Endothelial cell of umbilical vein (primary cell): Measurements from ENCODE around the gene FBXO34. TPM values are rescaled to one million over a fixed set of nuclear protein-coding genes. Genes with fewer than 3 reads are reported as not detected.

Experiments
- BruUV-seq: library from RNA; stranded (reverse); fragments of 400-500 nt; replicated peaks from 2 replicates; lab custom pipeline; 2021; lab: Mats Ljungman, UMichigan
- CTCF ChIA-PET: fragments of 300-600, 350-600 bp; sonication (Branson Sonifier 250); formaldehyde crosslinking; loops from one replicate; lab custom pipeline; 2021; ENCODE audit warnings: antibody characterized with exemption, inconsistent platforms; lab: Charles Lee
- POLR2A ChIA-PET: fragments of 300-600, 350-600 bp; sonication (Branson Sonifier 250); formaldehyde crosslinking; loops from one replicate; lab custom pipeline; 2021; ENCODE audit warnings: antibody characterized with exemption, inconsistent platforms; lab: Charles Lee
- DNase-seq: peaks from one replicate; pipeline ENCODE4 v3.0.0-alpha.2; 2011; ENCODE audit warnings: low read depth, low spot score
- FAIRE-seq: peaks from 2 replicates; lab custom pipeline; 2011; peaks lifted over from hg19 to GRCh38; lab: Jason Lieb, UNC
- H2AFZ ChIP-seq: 2 replicates; pipeline ENCODE4 v1.6.0; 2012; ENCODE audit warnings: low read depth, low read length, control low read depth, inconsistent platforms
- H3K27ac ChIP-seq: 2 replicates; pipeline ENCODE4 v1.5.1; 2011; ENCODE audit warnings: low read depth, mild to moderate bottlenecking, control low read depth, low read length, moderate library complexity; ENCODE audit not compliant: insufficient read depth
- H3K27me3 ChIP-seq, 2 experiments: 2 replicates each; pipeline versions ENCODE4 v1.6.0 to v1.6.1; 2011; ENCODE audit warnings: low read length in 2 of 2, mixed read lengths in 1 of 2; ENCODE audit not compliant: control insufficient read depth in 2 of 2, insufficient read depth in 2 of 2
- H3K36me3 ChIP-seq, 2 experiments: 2 replicates in 1 of 2; 3 replicates in 1 of 2; pipeline ENCODE4 v1.5.1; 2011; ENCODE audit warnings: low read length in 2 of 2, mild to moderate bottlenecking in 1 of 2, moderate library complexity in 1 of 2; ENCODE audit not compliant: control insufficient read depth in 2 of 2, insufficient read depth in 2 of 2; ENCODE audit errors: extremely low read depth in 1 of 2
- H3K4me1 ChIP-seq: 3 replicates; pipeline ENCODE4 v1.5.1; 2011; ENCODE audit warnings: mild to moderate bottlenecking, low read length; ENCODE audit not compliant: control insufficient read depth, insufficient read depth; ENCODE audit errors: extremely low read depth
- H3K4me2 ChIP-seq: 2 replicates; pipeline ENCODE4 v1.6.1; 2011; ENCODE audit warnings: low read length, control low read depth, mixed read lengths; ENCODE audit not compliant: insufficient read depth
- H3K4me3 ChIP-seq, 3 experiments: fragments of 200-600 bp in 1 of 3; sonication (generic), shearing (Covaris generic) in 1 of 3; replicated peaks in 1 of 3; 2 replicates each; pipeline ENCODE4 v1.5.1; 2011 to 2016; ENCODE audit warnings: control low read depth in 3 of 3, low read length in 3 of 3, mild to moderate bottlenecking in 2 of 3, inconsistent platforms in 1 of 3, low read depth in 1 of 3, moderate library complexity in 1 of 3; ENCODE audit not compliant: insufficient read depth in 1 of 3
- H3K79me2 ChIP-seq: 2 replicates; pipeline ENCODE4 v1.6.0; 2012; ENCODE audit warnings: low read length, inconsistent platforms; ENCODE audit not compliant: control insufficient read depth, insufficient read depth
- H3K9ac ChIP-seq: replicated peaks from 2 replicates; pipeline ENCODE3; 2011; ENCODE audit warnings: low read length, control low read depth; ENCODE audit not compliant: insufficient read depth; ENCODE audit errors: extremely low read depth
- H3K9me1 ChIP-seq: replicated peaks from 3 replicates; pipeline ENCODE4 v1.6.0; 2011; ENCODE audit warnings: mild to moderate bottlenecking, low read length; ENCODE audit not compliant: control insufficient read depth, insufficient read depth; ENCODE audit errors: extremely low read depth
- H3K9me3 ChIP-seq: replicated peaks from 2 replicates; pipeline ENCODE4 v1.5.1; 2012; ENCODE audit warnings: low read length, inconsistent platforms; ENCODE audit not compliant: control insufficient read depth, insufficient read depth
- H4K20me1 ChIP-seq: replicated peaks from 2 replicates; pipeline ENCODE3; 2011; ENCODE audit warnings: mild to moderate bottlenecking, low read length; ENCODE audit not compliant: control insufficient read depth, insufficient read depth; ENCODE audit errors: extremely low read depth
- CTCF ChIP-seq, 2 donors: IDR thresholded peaks; 1 replicate in 1 of 2; 2 replicates in 1 of 2; pipeline ENCODE4 v1.5.1; 2011; ENCODE audit warnings: low read length in 2 of 2, mild to moderate bottlenecking in 2 of 2, moderate library complexity in 2 of 2, control low read depth in 1 of 2, inconsistent platforms in 1 of 2, low read depth in 1 of 2; ENCODE audit not compliant: insufficient read depth in 1 of 2; ENCODE audit errors: extremely low read depth in 1 of 2
- EZH2 ChIP-seq: IDR thresholded peaks from 2 replicates; pipeline ENCODE4 v1.6.1; 2012; ENCODE audit warnings: borderline replicate concordance, low read depth, mild to moderate bottlenecking, moderate library complexity, low read length, inconsistent platforms; ENCODE audit not compliant: severe bottlenecking
- FOS ChIP-seq: IDR thresholded peaks from 2 replicates; pipeline ENCODE4 v1.6.1; 2011; ENCODE audit warnings: mild to moderate bottlenecking, low read length, moderate library complexity, borderline replicate concordance; ENCODE audit not compliant: insufficient read depth
- GATA2 ChIP-seq: IDR thresholded peaks from 2 replicates; pipeline ENCODE4 v1.7.0; 2011; ENCODE audit warnings: low read depth, mild to moderate bottlenecking, moderate library complexity, mixed read lengths, low read length; ENCODE audit not compliant: insufficient read length, insufficient read depth
- JUN ChIP-seq: IDR thresholded peaks from 2 replicates; pipeline ENCODE4 v1.6.1; 2011; ENCODE audit warnings: borderline replicate concordance, low read depth; ENCODE audit not compliant: insufficient read length, insufficient read depth
- MYC ChIP-seq: IDR thresholded peaks from one replicate; pipeline ENCODE4 v1.6.1; 2011; ENCODE audit warnings: mild to moderate bottlenecking, low read depth, low read length
- POLR2A ChIP-seq: IDR thresholded peaks from 2 replicates; pipeline ENCODE4 v1.6.1; 2012; ENCODE audit warnings: low read depth, mild to moderate bottlenecking, control low read depth, low read length
- POLR2AphosphoS5 ChIP-seq: IDR thresholded peaks from 2 replicates; pipeline ENCODE4 v1.6.1; 2012; ENCODE audit warnings: low read depth, mild to moderate bottlenecking, control low read depth, low read length, moderate library complexity; ENCODE audit not compliant: insufficient read depth
- dilution Hi-C: fragments of 300-500 bp; cut with MboI; formaldehyde crosslinking; loops from one replicate; pipeline ENCODE4 v1.15.0; 2019; ENCODE audit warnings: low sequenced_read_pairs; ENCODE audit not compliant: extremely low pct_ligation_motif_present
- intact Hi-C: fragments of 100-400 bp; cut with micrococcal nuclease; formaldehyde crosslinking; loops from one replicate; pipeline ENCODE4 v1.10.0; 2022
- polyA plus RNA-seq, 4 experiments: library from polyadenylated mRNA; depleted of rRNA in 3 of 4; stranded (reverse) in 3 of 4; unstranded in 1 of 4; fragments of >200 nt; gene quantifications; 2 replicates each; pipeline versions ENCODE4 v1.2.1 to v1.2.3, GENCODE V29; 2011 to 2012; ENCODE audit warnings: missing spikeins in 1 of 4
- total RNA-seq: library from RNA; stranded (reverse); gene quantifications from 2 replicates; pipeline ENCODE4 v1.2.3, GENCODE V29; 2021
- TF ChIP-seq, protein P1 (sequence below): IDR thresholded peaks from 2 replicates; pipeline ENCODE4 v1.6.1; 2011; ENCODE audit not compliant: insufficient read depth, insufficient read length

FBXO34 gene
- total and polyA plus RNA-seq, 2 donors (not counting 3 experiments of a cell fraction or from before 2014, with no cell fraction given) = 8.5 to 14.2 TPM

- Histone ChIP-seq H2AFZ (no peak overlapping the region), H3K4me1 (peaks cover 11% of the 10 kb centered on the region), H3K79me2 (no peaks in the 10 kb centered on the region), H3K27ac (no peak overlapping the region), H3K36me3 (no peaks in the 10 kb centered on the region), H3K4me2 (no peak overlapping the region), H3K9me3 (no peaks in the 10 kb centered on the region), H4K20me1 (no peaks in the 10 kb centered on the region), H3K27me3 (no peaks in the 10 kb centered on the region), H3K9ac (no peak overlapping the region), H3K9me1 (no peaks in the 10 kb centered on the region), H3K4me3 (no peak overlapping the region)
- intact Hi-C loops = no loop called here
- dilution Hi-C loops = loop anchor here (25.0 kb wide), 1 partner anchor 565 kb away; no protein-coding TSS in a partner anchor
- TF ChIP-seq EZH2 (no peak), POLR2AphosphoS5 (no peak), GATA2 (no peak), MYC (no peak), CTCF (IDR thresholded peaks at IDR 0.05; ENCODE audit: extremely low read depth in 1 of 2, insufficient read depth in 1 of 2, low read depth in 1 of 2, low read length in 2 of 2) (no peak), FOS (no peak), JUN (no peak), POLR2A (no peak)
- TF ChIP-seq, protein P1, sequence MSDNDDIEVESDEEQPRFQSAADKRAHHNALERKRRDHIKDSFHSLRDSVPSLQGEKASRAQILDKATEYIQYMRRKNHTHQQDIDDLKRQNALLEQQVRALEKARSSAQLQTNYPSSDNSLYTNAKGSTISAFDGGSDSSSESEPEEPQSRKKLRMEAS = no peak
- BruUV-seq = no TSS peak
- CTCF ChIA-PET = interaction anchor here (1.3 to 1.5 kb wide), 2 partner anchors 24 to 48 kb away, joined by 3 to 5 read pairs; no protein-coding TSS in a partner anchor
- DNase-seq (no peak), FAIRE-seq (no peak)
- POLR2A ChIA-PET = no interaction called here
Measured at GRCh38 chr14:55221968-55222367, 49.3 kb upstream of the FBXO34 start.
